ENCODE data around the gene CCDC92B.
"Not testable (repeated sequence)": the region's sequence is repeated elsewhere in the genome, so short reads cannot be mapped to it uniquely, and the experiment has no call there.

DNA sequence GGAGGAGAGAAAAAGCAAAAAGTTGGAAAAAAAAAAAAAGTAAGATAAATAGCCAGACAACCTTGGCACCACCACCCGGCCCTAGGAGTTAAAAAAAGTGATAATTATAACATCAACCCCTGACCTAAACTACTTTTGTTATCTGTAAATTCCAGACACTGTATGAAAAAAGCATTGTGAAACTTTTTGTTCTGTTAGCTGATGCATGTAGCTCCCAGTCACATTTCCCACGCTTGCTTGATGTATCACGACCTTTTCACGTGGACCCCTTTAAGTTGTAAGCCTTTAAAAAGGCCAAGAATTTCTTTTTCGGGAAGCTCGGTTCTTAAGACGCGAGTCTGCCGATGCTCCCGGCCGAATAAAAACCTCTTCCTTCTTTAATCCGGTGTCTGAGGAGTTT lies 35.9 kb upstream of the CCDC92B start:
- not testable (repeated sequence) for TF ChIP-seq ZNF138 (CRISPR knock-in tag; conservative IDR thresholded peaks at IDR 0.05); SP1 (CRISPR knock-in tag; conservative IDR thresholded peaks at IDR 0.05); ZNF121 (CRISPR knock-in tag; IDR thresholded peaks at IDR 0.05); NFYB (CRISPR knock-in tag; conservative IDR thresholded peaks at IDR 0.05; ENCODE audit: low read depth); CREB1 (CRISPR knock-in tag; IDR thresholded peaks at IDR 0.05)
- TF ChIP-seq, protein P1, sequence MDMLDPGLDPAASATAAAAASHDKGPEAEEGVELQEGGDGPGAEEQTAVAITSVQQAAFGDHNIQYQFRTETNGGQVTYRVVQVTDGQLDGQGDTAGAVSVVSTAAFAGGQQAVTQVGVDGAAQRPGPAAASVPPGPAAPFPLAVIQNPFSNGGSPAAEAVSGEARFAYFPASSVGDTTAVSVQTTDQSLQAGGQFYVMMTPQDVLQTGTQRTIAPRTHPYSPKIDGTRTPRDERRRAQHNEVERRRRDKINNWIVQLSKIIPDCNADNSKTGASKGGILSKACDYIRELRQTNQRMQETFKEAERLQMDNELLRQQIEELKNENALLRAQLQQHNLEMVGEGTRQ (CRISPR knock-in tag; IDR thresholded peaks at IDR 0.05): not testable (repeated sequence)
- TF ChIP-seq, protein P2, sequence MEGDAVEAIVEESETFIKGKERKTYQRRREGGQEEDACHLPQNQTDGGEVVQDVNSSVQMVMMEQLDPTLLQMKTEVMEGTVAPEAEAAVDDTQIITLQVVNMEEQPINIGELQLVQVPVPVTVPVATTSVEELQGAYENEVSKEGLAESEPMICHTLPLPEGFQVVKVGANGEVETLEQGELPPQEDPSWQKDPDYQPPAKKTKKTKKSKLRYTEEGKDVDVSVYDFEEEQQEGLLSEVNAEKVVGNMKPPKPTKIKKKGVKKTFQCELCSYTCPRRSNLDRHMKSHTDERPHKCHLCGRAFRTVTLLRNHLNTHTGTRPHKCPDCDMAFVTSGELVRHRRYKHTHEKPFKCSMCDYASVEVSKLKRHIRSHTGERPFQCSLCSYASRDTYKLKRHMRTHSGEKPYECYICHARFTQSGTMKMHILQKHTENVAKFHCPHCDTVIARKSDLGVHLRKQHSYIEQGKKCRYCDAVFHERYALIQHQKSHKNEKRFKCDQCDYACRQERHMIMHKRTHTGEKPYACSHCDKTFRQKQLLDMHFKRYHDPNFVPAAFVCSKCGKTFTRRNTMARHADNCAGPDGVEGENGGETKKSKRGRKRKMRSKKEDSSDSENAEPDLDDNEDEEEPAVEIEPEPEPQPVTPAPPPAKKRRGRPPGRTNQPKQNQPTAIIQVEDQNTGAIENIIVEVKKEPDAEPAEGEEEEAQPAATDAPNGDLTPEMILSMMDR (IDR thresholded peaks at IDR 0.05): not testable (repeated sequence)
- TF ChIP-seq, protein P3, sequence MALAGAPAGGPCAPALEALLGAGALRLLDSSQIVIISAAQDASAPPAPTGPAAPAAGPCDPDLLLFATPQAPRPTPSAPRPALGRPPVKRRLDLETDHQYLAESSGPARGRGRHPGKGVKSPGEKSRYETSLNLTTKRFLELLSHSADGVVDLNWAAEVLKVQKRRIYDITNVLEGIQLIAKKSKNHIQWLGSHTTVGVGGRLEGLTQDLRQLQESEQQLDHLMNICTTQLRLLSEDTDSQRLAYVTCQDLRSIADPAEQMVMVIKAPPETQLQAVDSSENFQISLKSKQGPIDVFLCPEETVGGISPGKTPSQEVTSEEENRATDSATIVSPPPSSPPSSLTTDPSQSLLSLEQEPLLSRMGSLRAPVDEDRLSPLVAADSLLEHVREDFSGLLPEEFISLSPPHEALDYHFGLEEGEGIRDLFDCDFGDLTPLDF (CRISPR knock-in tag; IDR thresholded peaks at IDR 0.05): not testable (repeated sequence)
- TF ChIP-seq, protein P4, sequence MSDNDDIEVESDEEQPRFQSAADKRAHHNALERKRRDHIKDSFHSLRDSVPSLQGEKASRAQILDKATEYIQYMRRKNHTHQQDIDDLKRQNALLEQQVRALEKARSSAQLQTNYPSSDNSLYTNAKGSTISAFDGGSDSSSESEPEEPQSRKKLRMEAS (CRISPR knock-in tag; IDR thresholded peaks at IDR 0.05): not testable (repeated sequence)

Data from WTC11 (cell line).